GM19397 (cell line): ENCODE data around the gene TOE1.
"Not testable (repeated sequence)": the region's sequence is repeated elsewhere in the genome, so short reads cannot be mapped to it uniquely, and the experiment has no call there.

Experiments used
- ATAC-seq: cut with Tn5 transposase; IDR thresholded peaks from one replicate; pipeline ENCODE4 v1.9.1; 2021; ENCODE audit warnings: mild to moderate bottlenecking, moderate library complexity; ENCODE audit not compliant: unreplicated experiment

The TOE1 gene

DNA sequence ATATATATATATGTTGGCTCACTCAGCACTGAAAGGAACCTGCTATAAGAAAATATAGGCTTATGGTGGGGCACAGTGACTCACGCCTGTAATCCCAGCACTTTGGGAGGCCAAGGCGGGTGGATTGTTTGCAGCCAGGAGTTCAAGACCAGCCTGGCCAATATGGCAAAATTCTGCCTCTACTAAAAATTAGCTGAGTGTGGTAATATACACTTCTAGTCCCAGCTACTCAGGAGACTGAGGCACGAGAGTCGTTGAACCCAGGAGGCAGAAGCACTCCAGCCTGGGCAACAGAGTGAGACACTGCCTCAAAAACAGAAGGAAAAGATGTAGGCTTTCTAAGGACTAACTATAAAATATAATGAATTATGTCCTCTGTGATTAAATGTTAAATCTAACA lies 14.9 kb downstream of the TOE1 start:
- ATAC-seq = no peak

DNA sequence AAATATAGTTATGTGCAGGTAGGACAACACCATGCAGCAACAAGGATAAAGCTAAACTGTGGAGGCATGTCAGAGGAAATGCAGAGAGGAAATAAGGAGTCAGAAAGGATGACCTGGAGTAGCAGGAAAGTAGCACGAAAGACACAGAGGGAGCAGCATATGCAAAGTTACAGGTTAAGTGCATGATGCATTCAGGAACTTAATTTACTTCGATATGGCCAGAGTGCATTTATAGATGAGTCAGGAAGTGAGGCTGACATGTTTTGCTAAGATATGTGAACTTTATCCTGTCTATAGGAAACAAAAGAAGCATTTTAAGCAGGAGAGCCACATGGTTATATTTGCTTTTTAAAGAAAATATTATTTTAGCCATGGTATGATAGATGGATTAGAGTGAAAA lies 15.7 kb downstream of the TOE1 start:
- no peak for ATAC-seq

DNA sequence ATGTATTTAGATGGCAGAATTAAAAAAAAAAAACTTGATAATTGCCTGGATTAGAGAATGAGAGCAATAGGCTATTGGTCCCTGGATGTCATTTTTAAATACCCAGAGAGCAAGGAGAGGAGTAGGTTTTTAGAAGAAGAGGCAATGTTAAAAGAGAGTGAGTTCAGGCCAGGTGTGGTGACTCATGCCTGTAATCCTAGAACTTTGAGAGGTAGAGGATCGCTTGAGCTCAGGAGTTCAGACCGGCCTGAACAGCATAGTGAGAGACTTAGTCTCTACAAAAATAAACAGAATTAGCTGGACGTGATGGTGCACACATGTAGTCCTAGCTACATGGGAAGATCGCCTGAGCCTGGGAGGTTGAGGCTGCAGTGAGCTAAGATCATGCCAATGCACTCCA lies 16.2 kb downstream of the TOE1 start:
- no peak for ATAC-seq

DNA sequence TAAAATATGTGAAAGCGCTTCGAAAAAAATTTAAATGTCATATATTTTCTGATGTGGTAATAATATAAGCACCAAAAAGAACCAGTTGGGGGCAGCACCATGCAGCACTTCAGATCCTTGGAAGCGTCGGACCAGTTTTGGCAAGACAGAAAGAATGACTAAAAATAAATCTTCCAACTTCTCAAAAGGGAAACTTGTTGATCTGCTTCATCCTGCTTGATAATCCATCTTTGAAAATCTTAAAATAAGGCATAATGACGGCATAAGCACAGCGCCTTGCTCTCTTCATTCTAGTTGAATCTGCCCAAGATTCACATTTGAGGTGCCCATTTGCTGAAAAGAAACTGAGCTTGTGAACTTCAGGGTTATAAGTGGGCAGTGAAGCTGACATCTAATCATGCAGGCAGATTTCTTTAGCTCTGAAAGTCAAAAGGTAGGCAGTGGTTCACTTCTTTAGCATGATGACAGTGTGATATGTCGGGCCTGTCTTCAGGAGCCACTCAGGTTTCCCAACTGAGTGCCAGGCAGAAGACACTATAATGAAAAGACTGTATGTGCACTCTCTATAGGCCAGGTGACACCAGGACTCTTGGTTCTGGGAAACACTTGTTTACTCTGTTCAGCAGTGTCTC lies 20.0 kb downstream of the TOE1 start:
- no peak for ATAC-seq

DNA sequence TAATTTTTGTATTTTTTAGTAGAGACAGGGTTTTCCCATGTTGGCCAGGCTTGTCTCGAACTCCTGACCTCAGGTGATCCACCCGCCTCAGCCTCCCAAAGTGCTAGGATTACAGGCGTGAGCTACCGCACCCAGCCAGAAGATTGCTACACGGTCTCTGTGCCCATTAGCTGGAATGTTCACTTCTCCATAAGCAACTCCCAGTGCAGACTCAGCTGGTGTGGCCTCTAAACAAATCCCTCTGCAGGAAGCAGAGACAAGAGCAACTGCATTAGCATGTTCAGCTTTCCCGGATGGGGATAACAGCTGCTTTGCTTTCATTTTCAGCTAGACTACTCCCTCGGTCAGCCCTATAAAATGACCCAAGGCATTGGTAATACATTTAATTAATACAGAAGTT lies 21.0 kb downstream of the TOE1 start:
- not testable (repeated sequence) for ATAC-seq

DNA sequence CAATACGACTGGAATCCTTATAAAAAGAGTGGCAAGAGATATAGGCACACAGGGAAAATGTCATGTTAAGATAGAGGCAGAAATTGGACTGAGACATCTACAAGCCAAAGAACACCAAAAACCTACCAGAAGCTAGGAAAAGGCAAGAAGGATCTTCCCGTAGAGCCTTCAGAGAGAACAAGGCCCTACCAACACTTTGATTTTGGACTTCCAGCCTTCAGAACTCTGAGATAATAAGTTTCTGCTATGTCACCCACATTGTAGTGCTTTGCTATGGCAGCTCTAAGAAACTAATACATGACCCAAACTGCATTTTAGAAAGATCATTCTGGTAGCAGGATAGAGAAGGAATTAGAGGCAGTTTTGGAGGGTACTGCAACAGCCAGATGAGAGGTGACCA lies 24.3 kb downstream of the TOE1 start:
- no peak for ATAC-seq

DNA sequence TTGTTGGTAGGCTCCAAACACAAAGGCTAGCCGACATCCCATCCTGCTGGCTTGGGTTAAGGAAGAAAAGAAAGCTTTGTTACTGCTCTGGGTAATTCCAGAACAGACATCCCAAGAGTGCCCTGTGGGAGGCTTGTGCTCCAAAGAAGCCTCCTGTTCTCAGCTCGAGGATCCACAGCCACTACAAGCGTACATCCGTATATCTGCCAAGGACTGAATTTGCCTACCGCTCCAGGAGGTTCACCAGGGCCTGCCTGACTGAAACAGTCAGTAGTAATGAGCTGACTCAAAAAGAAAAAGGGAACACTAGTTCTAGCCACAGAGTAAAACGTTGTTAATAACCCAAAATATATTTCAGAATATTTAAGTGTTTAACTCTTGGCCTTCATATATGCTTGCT lies 25.1 kb downstream of the TOE1 start:
- no peak for ATAC-seq

DNA sequence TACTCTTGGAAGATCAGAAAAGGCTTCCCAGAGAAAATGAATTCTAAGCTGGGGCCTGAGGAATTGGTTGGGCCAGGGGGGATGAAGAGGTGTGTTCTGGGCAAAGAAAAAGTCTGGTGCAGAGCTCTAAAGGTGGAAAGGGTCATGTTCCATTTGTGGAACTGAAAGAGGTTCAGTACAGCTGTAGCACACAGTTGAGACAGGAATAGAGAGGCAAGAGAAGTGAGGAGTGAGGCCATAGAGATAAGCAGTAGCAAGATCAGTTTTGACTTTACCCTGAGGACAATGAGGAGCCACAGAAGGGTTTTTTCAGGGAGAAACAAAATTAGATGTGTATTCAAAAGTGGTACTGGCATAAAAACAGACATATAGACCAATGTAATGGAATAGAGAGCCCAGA lies 30.6 kb downstream of the TOE1 start:
- peak; percentile 68 for ATAC-seq

DNA sequence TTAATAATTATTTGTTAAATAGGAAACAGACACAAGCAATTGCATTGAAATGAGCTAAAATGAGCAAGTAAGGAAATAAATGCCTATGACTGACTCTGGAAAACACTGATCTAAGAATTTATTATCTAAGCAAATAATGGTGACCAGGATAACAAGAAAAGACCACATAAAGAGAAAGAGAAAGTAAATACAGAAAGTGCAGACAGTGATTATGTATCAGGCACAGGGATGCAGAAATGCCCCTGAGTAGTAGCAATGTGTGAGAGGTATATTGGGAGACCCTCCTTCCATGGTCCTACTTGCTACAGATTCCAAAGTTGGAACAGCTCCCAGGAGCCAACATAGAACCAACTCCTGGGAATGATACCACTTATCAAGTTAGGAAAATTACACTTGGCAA lies 33.6 kb downstream of the TOE1 start:
- no peak for ATAC-seq

DNA sequence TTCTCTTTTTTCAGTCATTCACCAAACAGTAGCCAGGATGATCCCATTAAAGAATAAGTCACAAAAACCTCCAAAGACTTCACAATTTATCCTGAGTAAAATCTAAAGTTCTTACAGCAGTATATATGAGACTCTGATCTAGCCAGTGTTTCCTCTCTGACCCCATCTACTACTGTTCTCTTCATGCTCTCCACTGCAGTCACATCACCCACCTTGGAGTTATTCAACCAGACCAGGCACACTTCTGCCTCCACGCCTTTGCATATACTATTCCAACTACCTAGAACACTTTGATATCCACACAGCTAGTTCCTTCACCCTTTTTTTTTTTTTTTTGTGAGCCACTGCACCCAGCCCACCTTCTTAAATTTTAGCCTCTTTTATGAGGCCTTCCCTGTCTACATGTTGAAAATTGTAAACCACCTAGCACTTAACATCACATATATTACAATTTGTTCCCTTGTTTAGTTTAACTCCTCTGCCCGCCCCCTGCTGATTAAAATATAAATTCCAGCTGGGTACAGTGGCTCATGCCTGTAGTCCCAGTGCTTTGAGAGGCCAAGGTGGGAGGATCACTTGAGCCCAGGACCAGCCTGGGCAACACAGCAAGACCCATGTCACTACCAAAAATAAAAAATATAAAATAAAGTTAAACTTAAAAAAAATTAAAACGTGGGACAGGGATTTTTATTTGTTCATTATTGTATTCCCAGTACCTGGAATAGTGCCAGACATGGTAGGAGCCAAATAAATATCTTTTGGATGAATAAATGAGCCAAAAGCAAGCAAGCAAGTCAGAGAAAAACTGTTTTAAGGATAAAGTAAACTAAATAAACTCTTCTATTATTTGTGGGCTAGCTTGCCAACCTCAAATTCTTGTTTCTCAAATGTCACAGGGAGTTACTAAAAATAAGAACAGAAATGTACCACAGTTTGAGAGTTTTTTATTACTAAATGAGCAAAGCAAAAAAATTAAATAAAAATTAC lies 35.4 kb downstream of the TOE1 start:
- no peak for ATAC-seq

DNA sequence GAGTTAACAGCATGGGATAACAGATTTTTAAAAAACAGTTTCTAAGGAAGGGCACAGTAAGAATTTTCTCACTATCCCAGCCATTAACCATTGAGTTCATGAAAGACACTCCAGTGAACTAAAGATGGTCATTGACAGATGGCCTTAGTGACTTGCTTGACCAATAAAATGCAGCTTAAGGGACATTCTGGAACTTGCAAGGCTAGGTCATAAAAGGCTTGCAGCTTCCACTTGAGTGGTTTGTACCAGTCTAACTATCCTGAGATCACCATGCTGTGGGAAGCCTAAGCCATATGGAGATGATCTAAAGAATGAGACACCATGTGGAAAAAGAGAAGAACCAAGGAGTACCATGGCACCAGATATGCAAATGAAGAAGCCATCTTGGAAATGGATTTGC lies 38.2 kb downstream of the TOE1 start:
- no peak for ATAC-seq

DNA sequence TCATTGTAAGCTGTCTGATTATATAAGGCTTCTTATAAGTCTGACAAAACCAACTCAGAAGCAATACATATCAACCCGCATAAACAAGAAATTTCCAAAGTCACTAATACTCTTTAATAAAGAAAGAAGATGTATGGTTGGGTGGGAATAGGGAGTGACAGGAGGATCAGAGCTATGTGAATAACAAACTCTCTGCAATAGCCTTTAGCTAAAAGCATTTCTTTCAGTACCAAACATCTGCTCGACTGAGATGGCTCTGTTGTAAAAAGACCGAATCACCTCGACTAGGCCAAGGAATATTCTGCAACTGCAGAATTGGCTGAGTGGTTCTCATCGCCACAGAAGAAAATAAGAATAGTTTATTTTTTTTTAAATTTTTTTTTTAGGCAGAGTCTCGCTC lies 39.6 kb downstream of the TOE1 start:
- ATAC-seq = no peak

DNA sequence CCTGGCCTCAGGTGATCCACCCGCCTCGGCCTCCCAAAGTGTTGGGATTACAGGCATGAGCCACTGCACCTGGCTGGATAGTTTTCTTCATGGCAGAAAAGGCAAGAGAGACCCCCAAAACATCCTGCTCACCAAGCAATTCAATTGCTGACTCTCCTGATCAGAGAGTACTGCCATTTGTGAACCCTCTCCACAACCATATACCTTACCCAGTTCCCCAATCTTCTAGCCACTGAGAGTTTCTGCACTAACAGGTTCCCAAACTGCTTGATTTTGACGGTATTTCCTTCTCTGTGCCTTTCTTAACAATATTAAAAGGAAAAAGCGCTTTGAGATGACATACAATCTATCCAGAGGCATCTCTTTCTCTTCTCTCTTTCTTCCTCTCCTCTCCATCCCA lies 40.2 kb downstream of the TOE1 start:
- ATAC-seq = no peak

DNA sequence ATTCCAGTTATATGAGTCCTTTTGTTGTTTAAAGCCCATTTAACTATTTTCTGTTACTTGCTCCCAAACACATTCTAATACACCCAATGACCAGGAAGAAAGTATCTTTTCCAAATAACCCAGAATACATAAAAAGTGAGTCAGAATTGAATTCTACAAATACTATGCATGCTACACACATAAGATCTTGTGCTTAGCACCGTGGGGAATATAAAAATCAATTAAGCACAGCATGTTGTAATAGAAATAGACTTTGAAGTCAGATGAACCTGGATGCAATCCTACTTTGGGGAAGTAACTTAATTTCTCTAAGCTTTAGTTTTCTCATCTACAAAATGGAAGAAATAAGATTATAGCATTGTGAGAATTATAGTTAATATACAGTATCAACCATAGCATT lies 40.8 kb downstream of the TOE1 start:
- no peak for ATAC-seq

DNA sequence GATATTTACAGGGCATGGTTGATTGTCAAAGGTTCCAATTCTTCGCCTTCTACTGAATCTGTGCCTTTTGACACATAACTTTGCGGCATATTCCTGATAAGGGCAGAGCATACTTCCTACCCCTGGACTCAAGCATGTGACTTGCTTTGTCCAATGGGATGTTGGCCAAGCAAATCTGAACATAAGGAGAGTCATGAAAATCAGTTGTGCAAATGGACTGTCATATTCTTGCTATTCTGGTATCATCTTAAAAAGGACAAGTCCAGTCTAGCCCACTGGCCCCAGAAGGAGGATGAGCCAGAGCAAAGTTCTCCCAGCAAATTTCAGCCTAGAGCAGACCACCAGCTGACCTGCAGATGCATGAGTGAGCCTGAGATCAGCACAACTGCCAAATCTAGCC lies 41.3 kb downstream of the TOE1 start:
- no peak for ATAC-seq

DNA sequence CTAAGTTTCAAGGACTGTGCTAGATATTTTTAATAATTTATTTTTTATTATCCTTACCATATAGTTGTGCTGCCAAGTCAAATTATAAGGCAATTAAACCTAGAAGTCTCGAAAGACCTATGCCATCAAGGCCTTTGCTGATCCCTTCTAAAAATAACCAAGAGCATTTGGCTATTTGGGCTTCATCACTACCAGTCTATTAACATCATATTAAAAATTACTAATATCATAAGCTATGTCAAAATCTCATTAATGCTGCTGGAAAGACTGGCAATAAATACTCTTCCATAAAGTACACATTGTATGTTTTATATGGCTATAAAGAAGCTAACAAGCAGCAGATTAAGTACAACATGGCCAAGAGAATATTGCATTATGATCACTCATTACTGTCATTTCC lies 43.2 kb downstream of the TOE1 start:
- ATAC-seq = no peak

DNA sequence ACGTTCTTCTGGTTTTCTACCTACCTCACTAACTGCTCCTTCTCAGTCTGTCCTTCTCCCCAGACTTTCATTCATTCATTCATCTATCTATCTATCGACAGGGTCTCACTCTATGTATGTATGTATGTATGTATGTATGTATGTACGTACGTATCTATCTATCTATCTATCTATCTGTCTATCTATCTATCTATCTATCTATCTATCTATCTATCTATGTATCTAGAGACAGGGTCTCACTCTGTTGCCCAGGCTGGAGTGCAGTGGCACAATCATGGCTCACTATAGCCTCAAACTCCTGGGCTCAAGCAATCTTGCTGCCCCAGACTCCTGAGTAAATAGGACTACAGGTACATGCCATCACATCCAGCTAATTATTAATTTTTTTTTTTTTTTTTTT lies 44.2 kb downstream of the TOE1 start:
- ATAC-seq = not testable (repeated sequence)

DNA sequence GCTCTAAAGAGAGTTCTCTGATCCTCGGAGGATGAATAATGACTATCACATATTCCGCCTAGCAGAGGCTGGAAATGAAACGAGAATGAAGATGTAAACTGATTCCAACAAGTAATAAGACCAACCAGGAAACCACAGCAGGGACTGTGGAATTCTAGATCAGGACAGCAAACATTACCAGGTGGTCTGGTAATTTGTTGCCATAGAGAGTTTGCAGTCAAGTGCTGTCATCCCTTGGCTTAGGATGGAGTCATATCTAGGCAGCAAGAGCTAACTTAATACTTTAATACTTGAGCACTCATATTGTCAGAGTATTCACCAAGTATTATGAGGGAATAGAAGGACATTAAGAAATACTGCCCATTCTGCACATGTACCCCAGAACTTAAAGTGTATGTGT lies 45.3 kb downstream of the TOE1 start:
- no peak for ATAC-seq

DNA sequence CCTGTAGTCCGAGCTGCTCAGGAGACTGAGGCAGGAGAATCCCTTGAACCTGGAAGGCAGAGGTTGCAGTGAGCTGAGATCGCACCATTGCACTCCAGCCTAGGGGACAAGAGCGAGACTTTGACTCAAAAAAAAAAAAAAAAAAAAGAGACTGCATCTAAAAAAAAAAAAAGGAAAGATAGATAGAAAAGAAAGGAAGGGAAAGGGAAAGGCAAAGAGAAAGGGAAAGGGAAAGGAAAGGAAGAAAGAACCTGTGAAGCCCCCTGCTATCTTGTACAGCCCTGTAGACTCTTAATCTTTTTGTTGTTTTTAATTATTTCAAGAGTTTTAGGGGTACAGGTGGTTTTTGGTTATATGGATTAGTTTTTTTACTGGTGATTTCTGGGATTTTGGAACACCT lies 46.2 kb downstream of the TOE1 start:
- ATAC-seq = no peak
